GOT3 (cell line): ENCODE data around the gene TLL1.

Experiments
- DNase-seq: peaks from one replicate; lab custom pipeline; 2025; ENCODE audit warnings: mixed read lengths; lab: John Stamatoyannopoulos, UW

The TLL1 gene

DNA sequence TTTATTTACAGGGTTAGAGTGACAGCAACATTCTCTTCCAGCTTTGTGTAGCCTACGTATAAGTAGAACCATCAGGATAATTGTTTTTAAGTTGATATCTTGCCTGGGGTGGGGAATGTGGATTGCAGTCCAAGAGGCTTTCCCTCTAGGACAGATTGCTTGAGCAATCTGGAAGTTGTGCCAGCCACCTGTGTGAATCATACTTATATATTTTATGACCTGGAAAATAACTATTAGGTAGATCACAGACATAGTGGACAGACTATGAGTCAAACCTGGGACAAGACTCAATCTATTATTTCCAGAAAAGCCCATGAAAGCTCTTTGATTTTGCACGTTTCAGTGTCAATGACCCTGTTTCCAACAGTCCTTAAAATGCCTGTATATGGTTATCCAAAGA lies 98.9 kb downstream of the TLL1 start:
- no peak for DNase-seq

DNA sequence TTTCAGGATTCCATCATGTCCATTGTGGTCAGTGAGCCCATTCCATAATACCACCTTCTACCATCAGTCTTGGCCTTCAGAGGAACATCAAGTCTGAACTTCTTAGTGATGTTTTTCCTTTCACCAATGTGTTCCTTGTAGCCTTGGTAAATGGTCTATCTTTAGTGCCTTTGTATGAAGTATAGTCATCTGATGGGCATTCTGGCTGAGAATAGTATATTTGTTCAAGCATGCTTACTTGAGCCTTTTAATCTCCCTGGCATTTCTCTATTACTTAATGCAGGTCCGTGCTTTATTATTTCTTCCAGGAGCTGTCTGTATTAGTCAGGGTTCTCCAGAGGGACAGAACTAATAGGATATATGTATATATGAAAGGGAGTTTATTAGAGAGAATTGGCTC lies 99.7 kb downstream of the TLL1 start:
- no peak for DNase-seq

DNA sequence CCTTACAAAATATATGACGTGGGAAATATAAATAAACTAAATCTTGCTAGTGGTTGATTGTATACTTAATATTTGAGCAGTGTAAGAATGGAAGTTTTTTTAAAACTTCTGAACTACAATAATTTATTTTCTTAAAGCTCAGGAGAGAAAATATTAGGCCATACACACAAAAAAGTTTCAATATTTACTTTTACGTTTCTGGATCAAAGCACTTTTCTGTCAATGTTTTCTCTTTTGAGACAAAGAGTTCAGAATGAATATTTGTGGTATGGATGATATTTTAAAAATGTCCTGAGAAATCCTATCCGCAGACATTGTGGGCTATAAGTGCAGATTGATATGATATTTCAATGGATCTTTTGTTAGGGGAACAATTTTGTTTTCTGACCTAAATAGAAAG lies 109.9 kb downstream of the TLL1 start:
- no peak for DNase-seq

DNA sequence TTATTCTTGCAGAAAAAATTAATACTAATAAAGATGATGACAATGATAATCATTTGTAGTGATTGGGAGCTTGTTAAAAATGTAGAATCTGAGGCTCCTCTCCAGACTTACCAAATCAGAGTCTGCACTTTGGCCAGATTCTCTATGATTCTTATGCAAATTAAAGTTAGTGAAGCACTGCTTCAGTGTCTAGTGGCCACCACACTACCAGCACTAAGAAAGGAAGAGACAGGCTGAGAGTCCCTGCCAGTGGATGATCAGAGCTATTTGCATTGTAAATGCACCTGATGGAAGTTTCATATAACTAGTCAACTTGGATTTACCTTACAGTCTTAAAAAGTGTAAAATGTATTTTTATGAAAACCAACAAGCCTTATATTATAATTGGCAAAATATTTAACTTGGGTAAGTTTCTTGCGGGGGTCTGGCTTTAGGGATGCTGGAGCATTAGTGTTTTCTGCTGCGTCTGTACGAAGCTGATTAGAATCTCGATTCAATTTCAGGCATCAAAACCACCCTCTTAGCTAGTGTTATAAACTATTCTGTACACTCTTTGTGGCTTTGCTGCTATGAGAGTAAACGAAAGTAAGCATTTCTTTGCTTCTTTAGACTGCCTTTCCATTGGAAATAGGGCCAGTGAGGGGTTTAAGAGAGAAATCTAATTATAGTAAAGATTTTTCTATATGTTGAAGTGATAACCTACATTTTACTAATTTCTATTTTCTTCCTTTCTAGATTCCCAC lies 114.1 kb downstream of the TLL1 start:
- DNase-seq = no peak

DNA sequence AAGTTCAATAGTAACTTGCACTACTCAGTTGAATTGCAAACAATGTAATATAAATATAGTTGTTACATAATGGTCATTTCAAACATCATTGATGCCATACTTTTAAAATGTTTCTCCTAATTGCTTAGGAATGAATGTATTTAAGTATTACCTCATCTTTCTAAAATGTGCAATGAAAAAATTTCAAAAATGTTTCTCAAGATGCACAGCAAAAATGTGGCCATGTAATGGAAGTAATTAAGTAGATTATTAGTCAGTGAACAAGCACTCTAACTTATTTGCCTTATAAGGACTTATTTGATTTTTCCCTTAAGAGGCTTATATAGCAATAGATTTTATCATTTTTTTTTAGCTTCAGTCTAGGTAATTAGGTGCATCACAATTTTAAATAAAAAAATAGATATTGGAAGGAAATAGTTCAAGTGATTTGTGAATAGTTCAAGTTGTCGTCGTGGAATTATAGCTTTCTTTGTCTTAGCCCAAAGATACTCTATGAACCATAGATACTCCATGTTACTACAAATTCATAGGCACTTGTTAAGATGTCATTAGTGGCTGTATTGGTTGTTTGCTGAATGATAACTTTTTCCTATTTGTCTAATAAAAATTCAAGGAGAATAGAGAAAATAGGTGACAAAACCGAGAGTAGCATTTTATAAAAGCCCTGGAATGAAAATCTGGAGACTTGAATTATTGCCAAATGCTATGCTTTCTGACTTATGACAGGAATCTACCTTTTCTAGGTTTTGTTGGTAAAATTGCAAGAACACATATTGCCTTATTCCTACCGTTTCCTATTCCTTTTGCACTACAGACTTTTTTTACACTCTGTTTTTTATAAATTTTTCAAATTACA lies 118.5 kb downstream of the TLL1 start:
- no peak for DNase-seq

DNA sequence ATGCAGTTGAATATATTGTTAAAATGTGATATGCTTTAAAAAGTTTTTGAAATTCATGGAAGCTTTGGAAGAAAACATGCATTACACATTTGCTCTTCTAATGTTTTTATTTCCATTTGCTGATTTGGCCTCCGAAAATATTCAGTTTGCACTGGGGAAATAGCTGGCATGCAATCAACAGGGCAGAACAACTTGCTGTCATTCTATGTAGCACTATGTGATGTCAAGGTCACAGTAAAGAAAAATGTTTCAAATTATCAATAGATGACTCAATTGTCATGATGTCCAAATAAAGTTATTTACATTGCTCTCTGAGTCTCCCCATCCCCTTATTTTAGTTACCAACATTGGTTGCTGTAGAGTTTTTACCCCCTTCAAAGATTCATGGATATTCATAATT lies 119.2 kb downstream of the TLL1 start:
- DNase-seq = no peak

DNA sequence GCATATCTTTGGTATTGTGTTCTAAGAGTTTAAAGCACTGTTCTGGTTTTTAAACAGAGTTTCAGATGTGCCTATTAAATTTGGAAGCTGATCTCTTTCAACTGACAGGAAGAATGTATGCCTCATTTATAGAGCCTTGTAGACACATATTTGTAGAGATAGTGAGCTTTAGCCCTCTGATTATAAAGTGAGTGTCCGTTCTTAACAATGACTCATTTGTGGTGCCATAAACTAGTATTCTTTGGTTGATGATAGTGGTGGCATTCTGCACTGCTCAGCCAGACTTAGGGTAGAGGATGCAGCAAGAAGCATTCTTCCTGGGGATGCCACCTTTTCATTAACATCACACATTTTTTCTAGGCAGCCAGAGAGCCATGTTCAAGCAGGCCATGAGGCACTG lies 121.7 kb downstream of the TLL1 start:
- DNase-seq = no peak

DNA sequence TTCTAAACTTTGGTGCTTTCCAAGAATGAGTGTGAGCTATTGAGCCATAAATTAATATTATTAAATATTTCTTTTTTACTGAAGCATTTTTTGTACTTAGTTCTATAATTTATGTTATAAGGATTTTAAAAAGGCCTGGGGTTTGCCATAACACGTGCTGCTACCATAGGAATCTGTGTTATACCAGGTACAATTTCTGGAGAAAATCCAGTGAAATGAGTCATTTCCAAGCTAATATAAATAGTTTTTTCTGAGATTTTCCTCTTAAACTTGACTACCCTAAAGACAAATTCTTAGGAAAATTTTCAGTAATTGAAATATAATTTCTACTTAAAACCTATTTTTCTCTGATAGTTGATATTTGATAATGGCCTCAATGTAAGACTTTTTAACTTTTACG lies 130.8 kb downstream of the TLL1 start:
- DNase-seq = no peak

DNA sequence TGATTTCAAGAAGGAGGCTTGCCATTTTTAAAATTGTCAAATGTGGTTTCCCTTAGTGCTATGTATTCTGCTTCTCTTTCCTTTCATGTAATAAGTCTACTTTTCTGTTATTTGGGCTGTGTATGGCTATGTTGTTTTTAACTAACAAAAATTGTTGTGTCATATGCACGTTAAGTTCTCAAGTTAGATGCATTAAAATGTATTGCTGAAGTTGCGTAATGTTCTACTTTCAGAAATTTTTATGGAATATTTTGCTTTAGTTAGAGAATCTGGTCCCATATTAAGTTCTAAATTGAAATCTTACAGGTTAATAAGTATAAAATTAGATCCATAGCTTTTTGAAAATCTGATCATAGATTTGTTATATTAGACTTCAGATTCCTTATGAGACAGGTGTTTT lies 133.2 kb downstream of the TLL1 start:
- no peak for DNase-seq

DNA sequence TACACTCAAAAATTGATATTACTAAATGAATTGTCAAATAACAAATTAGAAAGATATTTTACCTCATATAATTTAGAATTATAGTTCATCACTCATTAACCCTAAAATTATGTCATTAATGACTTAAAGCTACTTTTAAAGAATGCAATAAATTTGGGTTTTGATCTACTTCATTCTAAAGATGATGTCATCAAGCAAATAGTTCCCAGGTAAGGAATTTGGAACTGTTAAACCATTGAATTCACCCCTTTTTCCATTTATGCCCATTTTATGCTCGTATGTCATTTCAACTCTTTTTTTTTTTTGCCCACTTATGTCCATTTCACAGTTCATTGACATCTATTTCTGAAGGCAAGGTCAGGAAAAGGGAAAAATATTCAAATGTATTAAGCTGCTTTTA lies 135.5 kb downstream of the TLL1 start:
- DNase-seq = no peak

DNA sequence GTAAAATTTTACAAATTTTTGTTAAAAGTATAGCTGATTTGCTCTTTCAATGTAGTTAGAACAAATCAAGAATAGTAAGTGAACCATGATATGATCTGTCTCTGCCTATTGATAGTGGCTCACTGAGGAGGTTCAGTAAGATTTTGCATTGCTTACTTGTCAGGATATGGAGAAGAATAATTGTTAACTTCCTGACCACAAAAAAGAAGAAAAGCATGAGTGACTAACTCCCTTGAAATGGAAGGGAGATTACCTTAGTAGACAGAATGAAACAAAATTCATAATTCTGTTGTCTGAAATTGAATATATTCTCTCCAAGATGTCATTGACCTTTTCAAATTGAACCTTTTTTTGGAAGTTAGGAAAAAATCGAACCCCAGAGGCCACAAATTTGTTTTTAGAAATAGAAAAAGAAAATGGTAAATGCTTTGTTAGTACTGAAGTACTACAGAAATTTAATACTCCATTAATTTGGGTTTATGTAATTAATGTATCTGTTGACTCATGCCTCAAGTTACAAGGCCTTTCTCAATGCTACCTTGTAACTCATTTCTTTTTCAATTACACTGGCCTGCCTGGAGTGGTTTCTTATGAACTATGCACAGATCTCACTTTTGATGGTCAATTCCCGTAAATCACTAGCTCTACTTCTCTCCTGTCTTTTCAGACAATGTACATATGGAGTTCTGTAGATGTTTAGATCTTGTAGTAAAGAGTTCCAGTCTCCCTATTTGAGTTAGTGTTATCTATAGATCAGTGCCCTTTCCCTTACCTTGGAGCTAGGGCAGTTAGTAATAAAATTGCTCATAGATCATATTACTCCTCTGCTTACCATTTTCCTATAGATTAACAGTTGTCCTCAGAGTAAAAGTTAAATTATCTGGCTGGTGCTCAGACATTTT lies 139.3 kb downstream of the TLL1 start:
- no peak for DNase-seq

DNA sequence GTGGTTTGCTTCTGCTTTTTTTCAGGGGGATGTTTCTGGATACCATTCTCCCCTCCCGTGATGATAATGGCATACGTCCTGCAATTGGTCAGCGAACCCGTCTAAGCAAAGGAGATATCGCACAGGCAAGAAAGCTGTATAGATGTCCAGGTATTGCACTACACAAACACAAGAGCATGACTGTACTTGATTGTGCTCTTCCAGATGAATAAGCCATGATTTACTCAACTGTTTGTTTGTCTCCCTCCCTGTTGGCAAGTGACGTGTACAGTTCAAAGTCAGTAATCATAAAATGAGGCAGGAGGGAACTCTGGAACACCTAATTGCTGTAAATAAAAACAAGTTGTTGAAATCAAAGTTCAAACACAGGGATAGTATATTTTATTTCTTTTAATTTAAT lies 141.4 kb downstream of the TLL1 start:
- DNase-seq = no peak

DNA sequence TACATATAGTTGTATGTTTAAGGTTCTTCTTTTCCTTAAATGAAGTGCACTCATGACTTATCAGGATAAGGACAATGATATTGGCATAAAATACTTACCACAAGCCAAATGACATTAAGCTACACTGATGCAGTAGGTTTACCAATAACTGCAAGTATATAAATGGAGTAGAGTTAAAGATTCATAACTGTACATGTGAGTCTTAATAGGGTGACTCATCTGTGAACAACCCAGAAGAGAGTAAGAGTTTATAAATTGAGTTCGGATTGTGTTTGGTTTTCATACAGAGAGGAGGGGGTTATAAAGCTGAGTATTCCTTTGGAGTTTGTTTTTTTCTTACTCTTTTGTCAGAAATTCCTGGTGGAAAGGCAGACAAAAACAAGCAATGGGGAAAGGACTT lies 144.8 kb downstream of the TLL1 start:
- DNase-seq = no peak

DNA sequence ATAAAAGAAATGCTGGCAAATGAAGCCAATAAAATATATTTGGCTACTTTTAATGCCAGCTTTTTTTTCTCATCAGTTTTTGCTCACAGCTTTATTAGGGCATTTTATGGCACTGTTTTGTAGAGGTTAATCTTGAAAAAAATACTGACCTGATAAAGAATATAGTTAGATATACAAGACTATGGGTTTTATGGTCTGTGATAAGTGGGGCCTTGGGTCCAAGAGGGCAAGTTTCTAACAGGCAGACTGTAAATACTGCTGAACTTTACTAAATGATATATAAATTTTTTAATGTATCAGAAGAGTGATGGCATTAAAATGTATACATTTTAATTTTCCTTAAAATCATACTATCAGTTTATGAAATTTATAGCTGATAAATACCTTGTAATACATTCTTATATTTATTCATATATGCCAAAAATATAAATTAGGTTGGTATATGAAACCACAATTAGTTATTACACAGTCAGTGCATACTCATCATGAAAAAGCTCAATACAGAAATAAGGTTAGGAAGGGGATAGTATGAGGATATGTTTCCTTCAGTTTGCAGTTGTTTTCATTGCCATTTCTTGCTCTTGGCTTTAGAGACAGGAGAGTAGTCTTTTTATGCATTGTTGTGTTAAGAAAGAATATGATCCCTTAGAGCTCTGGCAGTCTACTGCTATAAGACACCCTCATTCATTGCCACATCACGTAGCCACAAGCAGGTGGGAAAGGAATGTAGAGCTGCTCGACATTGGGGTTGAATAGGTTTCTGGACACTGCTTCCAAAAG lies 146.6 kb downstream of the TLL1 start:
- no peak for DNase-seq

DNA sequence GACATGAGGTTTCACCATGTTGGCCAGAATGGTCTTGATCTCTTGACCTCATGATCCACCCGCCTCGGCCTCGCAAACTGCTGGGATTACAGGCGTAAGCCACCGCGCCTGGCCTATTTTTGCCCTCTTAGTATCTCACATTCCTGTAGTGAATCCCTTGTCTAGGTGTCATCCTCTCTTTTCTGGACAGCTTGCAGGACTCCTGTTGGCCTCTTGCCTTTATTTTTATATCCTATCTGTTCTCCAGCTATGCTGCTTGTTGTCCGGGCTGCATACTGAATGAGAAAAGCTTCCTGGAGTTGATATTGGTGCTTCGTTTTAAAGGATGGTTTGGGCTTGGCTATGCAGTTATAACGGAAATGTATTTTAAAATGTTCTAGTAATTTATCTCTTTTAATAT lies 148.6 kb downstream of the TLL1 start:
- no peak for DNase-seq

DNA sequence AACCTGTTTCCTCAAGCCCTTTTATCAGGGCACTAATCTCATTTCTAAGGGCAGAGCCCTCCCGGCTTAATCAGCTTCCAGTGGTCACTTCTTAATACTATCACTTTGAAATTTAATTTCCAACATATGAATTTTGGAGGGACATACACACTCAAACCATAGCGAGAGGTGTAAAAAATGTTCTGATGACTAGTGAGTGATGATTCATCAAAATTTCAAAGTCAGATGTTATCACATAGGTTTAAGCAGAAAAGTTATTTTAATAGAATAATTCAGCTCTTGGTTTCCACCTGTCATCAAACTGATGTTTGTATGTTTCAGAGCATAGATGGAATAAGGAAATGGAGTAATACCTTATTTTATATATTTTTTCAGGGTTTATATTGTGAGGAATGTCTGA lies 161.9 kb downstream of the TLL1 start:
- no peak for DNase-seq

DNA sequence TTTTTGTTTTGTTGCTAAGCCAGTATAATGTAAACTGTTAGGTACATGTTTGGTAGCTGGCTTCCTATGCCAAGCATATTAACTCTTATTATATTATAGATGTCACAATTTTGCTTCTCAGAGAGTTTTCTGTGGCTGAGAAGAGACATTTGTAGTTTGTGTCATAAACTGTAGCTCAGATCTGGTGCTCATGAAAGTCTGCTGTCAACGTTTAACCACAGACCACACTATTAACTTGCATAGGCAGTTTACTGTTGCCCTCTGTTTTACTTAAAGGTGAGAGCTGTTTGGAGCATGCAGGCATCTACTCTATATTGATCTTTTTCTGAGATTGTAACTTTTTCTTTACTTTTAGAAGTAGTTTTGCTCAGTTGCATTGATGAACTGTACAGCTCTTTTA lies 166.8 kb downstream of the TLL1 start:
- DNase-seq = no peak

DNA sequence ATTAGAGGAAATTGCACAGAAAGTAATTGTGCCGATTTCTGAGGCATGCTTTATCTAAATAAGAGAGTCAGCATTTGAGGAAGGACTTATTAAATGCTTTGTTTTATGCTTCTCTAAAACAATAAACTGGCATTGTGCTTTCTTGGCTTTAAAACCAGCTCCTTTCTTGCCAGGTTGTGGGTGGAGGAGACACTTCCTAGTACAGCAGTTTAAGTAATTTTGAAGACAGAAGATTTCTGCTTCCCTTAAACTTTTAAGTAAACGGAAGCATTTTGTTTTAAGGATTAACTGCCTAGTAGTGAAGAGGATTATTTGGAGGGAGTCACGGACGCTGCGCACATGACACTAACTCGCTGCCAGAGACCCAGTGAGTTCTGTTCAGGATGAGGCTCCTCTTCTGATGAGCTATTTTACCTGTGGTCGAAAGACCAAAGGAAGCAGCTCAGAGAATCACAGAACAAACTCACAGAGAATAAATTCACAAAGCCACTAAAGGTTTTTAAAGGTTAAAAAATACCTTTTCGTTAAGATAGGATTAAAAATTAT lies 169.5 kb downstream of the TLL1 start:
- no peak for DNase-seq

DNA sequence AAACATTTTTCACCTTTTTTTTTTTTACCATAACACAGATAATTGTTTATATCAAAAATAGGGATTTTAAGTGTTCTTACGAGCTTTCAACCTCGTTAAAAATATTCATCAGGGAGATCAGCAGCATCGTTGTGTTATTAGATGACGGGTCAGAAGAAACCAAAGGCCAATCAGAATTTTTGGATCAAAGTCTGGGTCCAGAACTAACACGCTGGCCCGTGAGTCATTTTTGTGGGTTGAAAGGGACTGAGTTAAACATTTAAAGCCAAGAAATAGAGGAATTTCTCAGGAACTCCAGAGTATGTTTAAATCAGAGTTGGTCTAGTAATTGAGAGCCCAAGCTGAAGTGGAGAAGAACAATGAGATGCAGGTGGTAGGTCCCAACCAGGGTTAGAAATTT lies 170.8 kb downstream of the TLL1 start:
- DNase-seq = no peak

DNA sequence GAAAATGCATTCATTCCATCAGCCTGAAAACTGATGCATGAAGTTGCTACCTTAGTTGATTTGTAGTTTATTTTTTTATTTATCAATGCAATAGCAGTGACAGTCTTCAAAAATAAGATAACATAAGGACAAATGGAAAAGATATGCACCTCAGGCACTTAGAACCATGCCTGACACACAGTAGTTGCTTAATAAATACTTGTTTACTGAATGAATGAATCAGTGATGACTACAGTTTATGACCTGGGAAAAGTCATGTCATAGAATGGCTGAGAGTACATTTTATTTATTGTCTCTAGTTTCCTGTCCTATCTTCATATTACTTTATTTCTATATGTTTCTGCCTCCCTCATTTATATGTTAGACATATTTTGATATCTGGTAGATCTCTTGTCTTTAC lies 171.8 kb downstream of the TLL1 start:
- DNase-seq = no peak

DNA sequence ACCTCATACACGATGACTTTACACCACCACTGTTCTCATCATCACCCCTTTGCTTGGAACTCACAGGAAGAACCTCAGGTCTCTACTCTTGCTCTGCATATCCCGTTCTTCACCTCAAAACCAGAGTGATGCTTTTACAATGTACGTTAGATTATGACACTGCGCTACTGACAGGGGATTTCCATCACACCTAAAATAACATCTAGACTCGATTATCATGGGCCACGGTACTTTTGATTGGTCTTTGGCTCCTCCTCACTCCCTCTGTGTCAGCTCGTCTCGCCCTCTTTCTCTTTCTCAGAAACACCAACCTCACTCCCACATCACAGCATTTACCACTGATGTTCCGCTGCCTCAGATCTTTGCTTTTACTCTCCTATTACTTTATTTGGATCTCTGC lies 172.4 kb downstream of the TLL1 start:
- no peak for DNase-seq

DNA sequence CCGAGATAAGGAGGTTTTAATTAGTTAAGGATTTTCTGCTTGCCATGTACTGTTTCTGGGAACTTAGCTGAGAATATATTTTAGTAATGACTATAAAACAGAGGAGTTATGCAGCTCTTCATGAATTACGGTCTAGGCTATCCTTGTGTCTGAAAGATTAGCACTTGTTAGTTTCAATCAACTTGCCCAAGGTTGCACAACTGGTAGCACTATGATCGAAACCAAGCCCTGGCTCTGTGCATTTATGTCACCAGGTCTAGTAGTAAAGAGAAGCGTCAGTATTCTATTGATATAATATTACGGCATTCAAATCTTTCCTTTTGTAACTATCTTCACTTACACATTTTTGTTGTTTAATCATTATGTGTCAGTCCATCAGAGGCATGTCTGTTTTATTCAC lies 176.0 kb downstream of the TLL1 start:
- DNase-seq = no peak
